GM12878 (cell line): ENCODE measurements around the gene EPDR1. TPM values are rescaled to one million over a fixed set of nuclear protein-coding genes. Genes with fewer than 3 reads are reported as not detected.

ENCODE experiments used
- ATAC-seq: fragments of 200-7000 bp; cut with Tn5 transposase; 3 replicates; pipeline ENCODE4 v1.9.1; 2020; ENCODE audit warnings: mild to moderate bottlenecking, moderate library complexity
- BruUV-seq: library from RNA; stranded (reverse); fragments of 400-500 nt; replicated peaks from 2 replicates; lab custom pipeline; 2021; lab: Mats Ljungman, UMichigan
- CTCF ChIA-PET: fragments of 300-600 bp; sonication (Branson Sonifier 250); formaldehyde crosslinking; extraction: SDS; loops from one replicate; lab custom pipeline; 2021; ENCODE audit warnings: inconsistent platforms; lab: Yijun Ruan, JAX
- POLR2A ChIA-PET: fragments of 350-600 bp; formaldehyde crosslinking; extraction: SDS; loops from one replicate; lab custom pipeline; 2021; ENCODE audit warnings: inconsistent platforms; lab: Charles Lee
- RAD21 ChIA-PET: fragments of 300-600 bp; sonication (Branson Sonifier 250); formaldehyde crosslinking; loops from one replicate; lab custom pipeline; 2023; ENCODE audit warnings: antibody characterized with exemption; ENCODE audit not compliant: unreplicated experiment; lab: Charles Lee
- SMC1A ChIA-PET: fragments of 300-600 bp; sonication (Branson Sonifier 250); formaldehyde crosslinking; loops from one replicate; lab custom pipeline; 2023; ENCODE audit not compliant: unreplicated experiment, uncharacterized antibody; lab: Charles Lee
- DNase-seq: peaks from one replicate; pipeline ENCODE4 v3.0.0-alpha.2; 2011; ENCODE audit warnings: low read depth, low spot score
- FAIRE-seq: peaks from 3 replicates; lab custom pipeline; 2011; peaks lifted over from hg19 to GRCh38; lab: Jason Lieb, UNC
- H2AFZ ChIP-seq: 2 replicates; pipeline ENCODE4 v1.6.0; 2011; ENCODE audit warnings: low read depth, low read length, control low read depth; ENCODE audit not compliant: control insufficient read depth
- H3K27ac ChIP-seq: 2 replicates; pipeline ENCODE4 v1.5.1; 2011; ENCODE audit warnings: control low read depth; ENCODE audit not compliant: control insufficient read depth, insufficient read depth
- H3K27me3 ChIP-seq, 2 experiments: replicated peaks in 1 of 2; 2 replicates each; pipeline versions ENCODE4 v1.6.0 to v1.6.1; 2011; ENCODE audit warnings: low read length in 1 of 2; ENCODE audit not compliant: control insufficient read depth in 2 of 2, insufficient read depth in 2 of 2
- H3K36me3 ChIP-seq, 2 experiments: 2 replicates each; pipeline ENCODE4 v1.5.1; 2011; ENCODE audit warnings: low read length in 1 of 2; ENCODE audit not compliant: control insufficient read depth in 2 of 2, insufficient read depth in 2 of 2
- H3K4me1 ChIP-seq: 2 replicates; pipeline ENCODE4 v1.6.1; 2011; ENCODE audit warnings: mild to moderate bottlenecking, low read length, moderate library complexity, mixed read lengths; ENCODE audit not compliant: control insufficient read depth, insufficient read depth
- H3K4me2 ChIP-seq: 2 replicates; pipeline ENCODE4 v1.6.0; 2011; ENCODE audit warnings: control low read depth; ENCODE audit not compliant: control insufficient read depth, insufficient read depth
- H3K4me3 ChIP-seq: fragments of 200-600 bp; sonication (generic); 2 replicates; pipeline ENCODE4 v1.5.1; 2016
- H3K79me2 ChIP-seq: 2 replicates; pipeline ENCODE4 v1.6.0; 2011; ENCODE audit warnings: low read length; ENCODE audit not compliant: control insufficient read depth, insufficient read depth
- H3K9ac ChIP-seq: 2 replicates; pipeline ENCODE4 v1.8.0; 2011; ENCODE audit warnings: low read length, control low read depth, mixed read lengths; ENCODE audit not compliant: control insufficient read depth, insufficient read depth
- H3K9me3 ChIP-seq: replicated peaks from 3 replicates; pipeline ENCODE4 v1.5.1; 2011; ENCODE audit warnings: mild to moderate bottlenecking, low read length; ENCODE audit not compliant: control insufficient read depth, insufficient read depth
- H4K20me1 ChIP-seq: 2 replicates; pipeline ENCODE4 v1.6.0; 2011; ENCODE audit not compliant: control insufficient read depth, insufficient read depth
- ATF7 ChIP-seq: fragments of 450-650 bp; IDR thresholded peaks from 2 replicates; pipeline ENCODE4 v1.6.1; 2016; ENCODE audit warnings: low read depth, mild to moderate bottlenecking
- ETV6 ChIP-seq, 2 experiments: fragments of 450-650 bp in 1 of 2; IDR thresholded peaks in 1 of 2; conservative IDR thresholded peaks in 1 of 2; 2 replicates each; pipeline ENCODE4 v1.6.1; 2014; ENCODE audit warnings: antibody characterized with exemption in 1 of 2, borderline replicate concordance in 1 of 2, low read depth in 1 of 2, mild to moderate bottlenecking in 1 of 2, moderate library complexity in 1 of 2
- EZH2 ChIP-seq: IDR thresholded peaks from 2 replicates; pipeline ENCODE4 v1.6.1; 2012; ENCODE audit warnings: low read depth, mild to moderate bottlenecking, control low read depth, inconsistent platforms, low read length, borderline replicate concordance; ENCODE audit not compliant: control insufficient read depth
- FOXM1 ChIP-seq: IDR thresholded peaks from 2 replicates; pipeline ENCODE4 v1.6.1; 2012; ENCODE audit warnings: low read depth, mild to moderate bottlenecking, inconsistent platforms, low read length, moderate library complexity
- KLF5 ChIP-seq: fragments of 450-650 bp; IDR thresholded peaks from 2 replicates; pipeline ENCODE4 v1.6.1; 2014; ENCODE audit warnings: mild to moderate bottlenecking; ENCODE audit not compliant: partially characterized antibody
- NBN ChIP-seq: fragments of 450-650 bp; IDR thresholded peaks from 2 replicates; pipeline ENCODE4 v1.6.1; 2016
- POLR2AphosphoS2 ChIP-seq: IDR thresholded peaks from 2 replicates; pipeline ENCODE4 v1.6.1; 2011; ENCODE audit warnings: low read depth, mild to moderate bottlenecking, low read length, improper control_type of control experiment, moderate library complexity
- POU2F2 ChIP-seq: IDR thresholded peaks from 3 replicates; pipeline ENCODE4 v1.6.1; 2011; ENCODE audit warnings: low read depth, mild to moderate bottlenecking, low read length, borderline replicate concordance
- RCOR1 ChIP-seq: conservative IDR thresholded peaks from 2 replicates; pipeline ENCODE4 v1.6.1; 2012; ENCODE audit warnings: low read depth, low read length, improper control_type of control experiment
- SP1 ChIP-seq: IDR thresholded peaks from one replicate; pipeline ENCODE4 v1.6.1; 2011; ENCODE audit warnings: low read depth, low read length
- SUZ12 ChIP-seq: fragments of 200-600 bp; sonication (generic); IDR thresholded peaks from one replicate; pipeline ENCODE4 v1.6.1; 2018; ENCODE audit warnings: antibody characterized with exemption, mild to moderate bottlenecking; ENCODE audit not compliant: unreplicated experiment
- TCF12 ChIP-seq: IDR thresholded peaks from 2 replicates; pipeline ENCODE4 v1.6.1; 2011; ENCODE audit warnings: low read depth, mild to moderate bottlenecking, low read length
- WGBS: methylation state at CpG from one replicate; pipeline ENCODE4 v1.1.6; 2016; ENCODE audit warnings: low lambda C conversion rate; ENCODE audit not compliant: insufficient replicate concordance, insufficient coverage; ENCODE audit errors: missing lambda C conversion rate; 5-methylcytosine and 5-hydroxymethylcytosine counted together
- in situ Hi-C: fragments of 300-500 bp; cut with MboI; formaldehyde crosslinking; loops from 9 replicates; pipeline ENCODE4 v1.14.3; 2018; ENCODE audit warnings: mixed read lengths
- intact Hi-C: fragments of 100-400 bp; cut with micrococcal nuclease; formaldehyde crosslinking; loops from one replicate; pipeline ENCODE4 v1.14.2; 2022; ENCODE audit not compliant: unreplicated experiment
- polyA plus RNA-seq, 11 experiments: library from polyadenylated mRNA; depleted of rRNA in 4 of 11; unstranded in 6 of 11; stranded (reverse) in 5 of 11; fragments of >200 nt; fragmentation: Nextera tagmentation in 4 of 11; fragmentation: Illumina TruSeq in 1 of 11; extraction: Ambion mirVana in 4 of 11; extraction: Trizol in 1 of 11; gene quantifications; 1 replicate in 1 of 11; 2 replicates in 10 of 11; pipeline versions ENCODE4 v1.2.1 to v1.2.3, GENCODE V29; 2011 to 2016; ENCODE audit warnings: inconsistent platforms in 2 of 11, missing spikeins in 2 of 11, low read depth in 1 of 11
- total RNA-seq, 4 experiments: library from RNA; depleted of rRNA in 3 of 4; stranded (reverse); fragments of >200 nt in 3 of 4; fragmentation: Illumina TruSeq in 1 of 4; extraction: Trizol in 1 of 4; gene quantifications; 2 replicates each; pipeline versions ENCODE4 v1.2.1 to v1.2.3, GENCODE V29; 2013 to 2021
- TF ChIP-seq, protein P1 (sequence below): fragments of 450-650 bp; IDR thresholded peaks from 2 replicates; pipeline ENCODE4 v1.6.1; 2017; ENCODE audit warnings: mild to moderate bottlenecking, low read depth, inconsistent platforms; ENCODE audit not compliant: poor library complexity, severe bottlenecking
- TF ChIP-seq, protein P2 (sequence below): fragments of 450-650 bp; formaldehyde crosslinking; IDR thresholded peaks from 2 replicates; pipeline ENCODE4 v1.5.0; 2022; ENCODE audit warnings: mild to moderate bottlenecking, missing genetic modification characterization
- TF ChIP-seq, protein P3 (sequence below): fragments of 450-650 bp; IDR thresholded peaks from 2 replicates; pipeline ENCODE4 v1.6.1; 2018; ENCODE audit warnings: borderline replicate concordance, mild to moderate bottlenecking; ENCODE audit not compliant: partially characterized antibody

Gene EPDR1
- total and polyA plus RNA-seq, 10 of the 15 experiments (the other 5 are each of a cell fraction or from before 2014, with no cell fraction given): 1.2 to 18.8 (median 4.7) TPM

DNA sequence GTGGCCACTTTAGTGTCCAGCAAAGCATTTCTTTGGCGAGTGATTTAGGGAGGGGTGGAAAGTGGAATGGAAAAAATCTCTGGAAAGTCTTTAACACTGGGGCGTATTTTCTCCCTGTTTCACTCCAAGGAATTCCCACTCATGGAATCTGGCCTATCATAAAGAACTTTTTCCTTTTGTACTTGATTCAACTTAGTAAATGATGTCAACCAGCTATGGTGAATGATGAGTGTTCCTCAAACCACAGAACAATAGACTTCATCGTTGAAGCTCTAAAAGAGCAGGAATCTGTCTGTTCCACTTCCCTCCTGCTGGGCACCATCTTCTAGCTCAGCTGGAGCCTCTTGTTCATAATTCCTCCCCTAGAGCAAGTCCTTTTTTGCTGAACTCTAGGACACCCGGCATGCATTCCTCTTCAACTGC lies 66.5 kb downstream of the EPDR1 start:
- RAD21 ChIA-PET: no interaction called here
- intact Hi-C loops: no loop called here
- FAIRE-seq (no peak), ATAC-seq (no peak), DNase-seq (no peak)
- CTCF ChIA-PET: interaction anchor here (0.9 to 2.7 kb wide), 5 partner anchors 31 to 85 kb away, joined by 3 to 16 read pairs (median 3); partner anchors contain the start of gene SFRP4
- no peaks in the 10 kb centered on the region for H3K9me3 ChIP-seq
- no peaks in the 10 kb centered on the region for H3K4me1 ChIP-seq
- H3K27ac ChIP-seq: no peak overlapping the region
- H3K9ac ChIP-seq: no peak overlapping the region
- TF ChIP-seq FOXM1: no peak
- TF ChIP-seq, protein P1, sequence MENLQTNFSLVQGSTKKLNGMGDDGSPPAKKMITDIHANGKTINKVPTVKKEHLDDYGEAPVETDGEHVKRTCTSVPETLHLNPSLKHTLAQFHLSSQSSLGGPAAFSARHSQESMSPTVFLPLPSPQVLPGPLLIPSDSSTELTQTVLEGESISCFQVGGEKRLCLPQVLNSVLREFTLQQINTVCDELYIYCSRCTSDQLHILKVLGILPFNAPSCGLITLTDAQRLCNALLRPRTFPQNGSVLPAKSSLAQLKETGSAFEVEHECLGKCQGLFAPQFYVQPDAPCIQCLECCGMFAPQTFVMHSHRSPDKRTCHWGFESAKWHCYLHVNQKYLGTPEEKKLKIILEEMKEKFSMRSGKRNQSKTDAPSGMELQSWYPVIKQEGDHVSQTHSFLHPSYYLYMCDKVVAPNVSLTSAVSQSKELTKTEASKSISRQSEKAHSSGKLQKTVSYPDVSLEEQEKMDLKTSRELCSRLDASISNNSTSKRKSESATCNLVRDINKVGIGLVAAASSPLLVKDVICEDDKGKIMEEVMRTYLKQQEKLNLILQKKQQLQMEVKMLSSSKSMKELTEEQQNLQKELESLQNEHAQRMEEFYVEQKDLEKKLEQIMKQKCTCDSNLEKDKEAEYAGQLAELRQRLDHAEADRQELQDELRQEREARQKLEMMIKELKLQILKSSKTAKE: no peak
- no peak for TF ChIP-seq EZH2
- no peak for TF ChIP-seq ETV6 (conservative IDR thresholded peaks at IDR 0.05 in 1 of 2, IDR thresholded peaks at IDR 0.05 in 1 of 2; ENCODE audit: borderline replicate concordance in 1 of 2, low read depth in 1 of 2)
- TF ChIP-seq ATF7: no peak
- TF ChIP-seq RCOR1: no peak
- TF ChIP-seq POLR2AphosphoS2: no peak
- TF ChIP-seq, protein P2, sequence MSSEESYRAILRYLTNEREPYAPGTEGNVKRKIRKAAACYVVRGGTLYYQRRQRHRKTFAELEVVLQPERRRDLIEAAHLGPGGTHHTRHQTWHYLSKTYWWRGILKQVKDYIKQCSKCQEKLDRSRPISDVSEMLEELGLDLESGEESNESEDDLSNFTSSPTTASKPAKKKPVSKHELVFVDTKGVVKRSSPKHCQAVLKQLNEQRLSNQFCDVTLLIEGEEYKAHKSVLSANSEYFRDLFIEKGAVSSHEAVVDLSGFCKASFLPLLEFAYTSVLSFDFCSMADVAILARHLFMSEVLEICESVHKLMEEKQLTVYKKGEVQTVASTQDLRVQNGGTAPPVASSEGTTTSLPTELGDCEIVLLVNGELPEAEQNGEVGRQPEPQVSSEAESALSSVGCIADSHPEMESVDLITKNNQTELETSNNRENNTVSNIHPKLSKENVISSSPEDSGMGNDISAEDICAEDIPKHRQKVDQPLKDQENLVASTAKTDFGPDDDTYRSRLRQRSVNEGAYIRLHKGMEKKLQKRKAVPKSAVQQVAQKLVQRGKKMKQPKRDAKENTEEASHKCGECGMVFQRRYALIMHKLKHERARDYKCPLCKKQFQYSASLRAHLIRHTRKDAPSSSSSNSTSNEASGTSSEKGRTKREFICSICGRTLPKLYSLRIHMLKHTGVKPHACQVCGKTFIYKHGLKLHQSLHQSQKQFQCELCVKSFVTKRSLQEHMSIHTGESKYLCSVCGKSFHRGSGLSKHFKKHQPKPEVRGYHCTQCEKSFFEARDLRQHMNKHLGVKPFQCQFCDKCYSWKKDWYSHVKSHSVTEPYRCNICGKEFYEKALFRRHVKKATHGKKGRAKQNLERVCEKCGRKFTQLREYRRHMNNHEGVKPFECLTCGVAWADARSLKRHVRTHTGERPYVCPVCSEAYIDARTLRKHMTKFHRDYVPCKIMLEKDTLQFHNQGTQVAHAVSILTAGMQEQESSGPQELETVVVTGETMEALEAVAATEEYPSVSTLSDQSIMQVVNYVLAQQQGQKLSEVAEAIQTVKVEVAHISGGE: no peak
- TF ChIP-seq SP1: no peak
- TF ChIP-seq POU2F2: no peak
- TF ChIP-seq TCF12: no peak
- TF ChIP-seq SUZ12: no peak
- no peak for TF ChIP-seq KLF5
- no peak for TF ChIP-seq NBN
- TF ChIP-seq, protein P3, sequence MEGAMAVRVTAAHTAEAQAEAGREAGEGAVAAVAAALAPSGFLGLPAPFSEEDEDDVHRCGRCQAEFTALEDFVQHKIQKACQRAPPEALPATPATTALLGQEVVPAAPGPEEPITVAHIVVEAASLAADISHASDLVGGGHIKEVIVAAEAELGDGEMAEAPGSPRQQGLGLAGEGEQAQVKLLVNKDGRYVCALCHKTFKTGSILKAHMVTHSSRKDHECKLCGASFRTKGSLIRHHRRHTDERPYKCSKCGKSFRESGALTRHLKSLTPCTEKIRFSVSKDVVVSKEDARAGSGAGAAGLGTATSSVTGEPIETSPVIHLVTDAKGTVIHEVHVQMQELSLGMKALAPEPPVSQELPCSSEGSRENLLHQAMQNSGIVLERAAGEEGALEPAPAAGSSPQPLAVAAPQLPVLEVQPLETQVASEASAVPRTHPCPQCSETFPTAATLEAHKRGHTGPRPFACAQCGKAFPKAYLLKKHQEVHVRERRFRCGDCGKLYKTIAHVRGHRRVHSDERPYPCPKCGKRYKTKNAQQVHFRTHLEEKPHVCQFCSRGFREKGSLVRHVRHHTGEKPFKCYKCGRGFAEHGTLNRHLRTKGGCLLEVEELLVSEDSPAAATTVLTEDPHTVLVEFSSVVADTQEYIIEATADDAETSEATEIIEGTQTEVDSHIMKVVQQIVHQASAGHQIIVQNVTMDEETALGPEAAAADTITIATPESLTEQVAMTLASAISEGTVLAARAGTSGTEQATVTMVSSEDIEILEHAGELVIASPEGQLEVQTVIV: no peak
- no peaks in the 10 kb centered on the region for H3K36me3 ChIP-seq
- 41% methylated on average over 4 of the region's 4 CpGs for WGBS
- SMC1A ChIA-PET: interaction anchor here (0.7 to 1.5 kb wide), 5 partner anchors 9 to 69 kb away, joined by 4 to 8 read pairs (median 4); no protein-coding TSS in a partner anchor
- POLR2A ChIA-PET: interaction anchor here (0.6 kb wide), 1 partner anchor 375 kb away, joined by 6 read pairs; no protein-coding TSS in a partner anchor
- in situ Hi-C loops: no loop called here
- H3K27me3 ChIP-seq: no peaks in the 10 kb centered on the region
- no peaks in the 10 kb centered on the region for H4K20me1 ChIP-seq
- BruUV-seq: no TSS peak
- H3K4me3 ChIP-seq: no peak overlapping the region
- no peak overlapping the region for H2AFZ ChIP-seq
- no peak overlapping the region for H3K4me2 ChIP-seq
- H3K79me2 ChIP-seq: no peaks in the 10 kb centered on the region
